Panc1 (cell line): ENCODE measurements around the gene TWF2. TPM values are rescaled to one million over a fixed set of nuclear protein-coding genes. Genes with fewer than 3 reads are reported as not detected.

Experiments used
- ATAC-seq: fragments of 200-7000 bp; cut with Tn5 transposase; 2 replicates; pipeline ENCODE4 v1.9.1; 2020; ENCODE audit warnings: mild to moderate bottlenecking, moderate library complexity
- BruUV-seq: library from RNA; stranded (reverse); fragments of 400-500 nt; replicated peaks from 2 replicates; lab custom pipeline; 2021; lab: Mats Ljungman, UMichigan
- CTCF ChIA-PET: fragments of 300-600 bp; sonication (Branson Sonifier 250); formaldehyde crosslinking; loops from one replicate; lab custom pipeline; 2022; ENCODE audit warnings: antibody characterized with exemption; lab: Charles Lee
- POLR2A ChIA-PET: fragments of 300-600 bp; sonication (Branson Sonifier 250); formaldehyde crosslinking; loops from one replicate; lab custom pipeline; 2022; ENCODE audit warnings: antibody characterized with exemption; lab: Charles Lee
- DNase-seq: peaks from one replicate; pipeline ENCODE4 v3.0.0-alpha.2; 2010; ENCODE audit warnings: low read depth, low spot score
- H3K27ac ChIP-seq: 2 replicates; pipeline ENCODE4 v1.5.1; 2011; ENCODE audit warnings: mild to moderate bottlenecking, low read length, inconsistent platforms
- H3K27me3 ChIP-seq: fragments of 200-500 bp; sonication (Bioruptor generic); 2 replicates; pipeline ENCODE4 v1.6.0; 2014; ENCODE audit warnings: low read length, inconsistent platforms; ENCODE audit not compliant: control insufficient read depth, insufficient read depth
- H3K36me3 ChIP-seq: fragments of 200-500 bp; sonication (Bioruptor generic); 2 replicates; pipeline ENCODE4 v1.5.1; 2014; ENCODE audit warnings: inconsistent platforms, mild to moderate bottlenecking, low read length, moderate library complexity; ENCODE audit not compliant: control insufficient read depth, insufficient read depth
- H3K4me1 ChIP-seq: 2 replicates; pipeline ENCODE4 v1.5.1; 2011; ENCODE audit warnings: inconsistent platforms, mild to moderate bottlenecking, low read length, moderate library complexity; ENCODE audit not compliant: control insufficient read depth, insufficient read depth
- H3K4me3 ChIP-seq, 2 experiments: 2 replicates each; pipeline ENCODE4 v1.5.1; 2011 to 2012; ENCODE audit warnings: low read depth in 2 of 2, low read length in 2 of 2, mild to moderate bottlenecking in 2 of 2, inconsistent platforms in 1 of 2, moderate library complexity in 1 of 2
- H3K9me3 ChIP-seq: fragments of 200-500 bp; sonication (Bioruptor generic); 2 replicates; pipeline ENCODE4 v1.5.1; 2014; ENCODE audit warnings: low read depth, mild to moderate bottlenecking, inconsistent platforms, low read length, moderate library complexity; ENCODE audit not compliant: control insufficient read depth, insufficient read depth
- CTCF ChIP-seq: fragments of 450-650 bp; IDR thresholded peaks from 2 replicates; pipeline ENCODE4 v1.5.1; 2017; ENCODE audit warnings: mild to moderate bottlenecking
- POLR2AphosphoS5 ChIP-seq: IDR thresholded peaks from 2 replicates; pipeline ENCODE4 v1.6.1; 2012; ENCODE audit warnings: mild to moderate bottlenecking, low read depth, low read length, moderate library complexity
- REST ChIP-seq, 2 experiments: IDR thresholded peaks; 2 replicates each; pipeline ENCODE4 v1.6.1; 2011 to 2012; ENCODE audit warnings: low read depth in 2 of 2, control low read depth in 1 of 2, low read length in 1 of 2, mild to moderate bottlenecking in 1 of 2, moderate library complexity in 1 of 2; ENCODE audit not compliant: insufficient read depth in 1 of 2
- SIN3A ChIP-seq: IDR thresholded peaks from 2 replicates; pipeline ENCODE4 v1.6.1; 2012; ENCODE audit warnings: low read depth, mild to moderate bottlenecking, low read length, moderate library complexity, borderline replicate concordance; ENCODE audit not compliant: insufficient read depth
- TCF7L2 ChIP-seq: IDR thresholded peaks from 2 replicates; pipeline ENCODE4 v1.6.1; 2011; ENCODE audit warnings: mild to moderate bottlenecking, low read depth, low read length, inconsistent platforms
- in situ Hi-C: cut with HindIII; loops from 2 replicates; pipeline ENCODE4 v1.10.0; 2016; ENCODE audit warnings: low sequenced_read_pairs, low pct_unique_long_range_greater_than_20kb
- intact Hi-C: fragments of 100-400 bp; cut with micrococcal nuclease; formaldehyde crosslinking; loops from one replicate; pipeline ENCODE4 v1.10.0; 2022; ENCODE audit not compliant: unreplicated experiment
- total RNA-seq: library from RNA; stranded (reverse); gene quantifications from one replicate; pipeline ENCODE4 v1.2.1, GENCODE V29; 2021; ENCODE audit not compliant: unreplicated experiment

TWF2 gene
- total RNA-seq, 1 experiment from 2014 or later, result 51.9 TPM

GRCh38 chr3:52195823-52196331, 43.1 kb downstream of the TWF2 start:
- Histone ChIP-seq H3K4me1 (peaks cover 14% of the 10 kb centered on the region), H3K4me3 (no peak overlapping the region), H3K27ac (no peak overlapping the region), H3K9me3 (no peaks in the 10 kb centered on the region), H3K36me3 (peaks cover 3% of the 10 kb centered on the region), H3K27me3 (no peaks in the 10 kb centered on the region)
- intact Hi-C loops (no loop called here), in situ Hi-C loops (no loop called here)
- ChIA-PET CTCF (no interaction called here), POLR2A (no interaction called here)
- BruUV-seq, result no TSS peak
- ATAC-seq (no peak), DNase-seq (no peak)
- TF ChIP-seq POLR2AphosphoS5 (no peak), SIN3A (no peak), REST (IDR thresholded peaks at IDR 0.05; ENCODE audit: insufficient read depth in 1 of 2, low read depth in 2 of 2, low read length in 1 of 2) (no peak), TCF7L2 (no peak), CTCF (no peak)

GRCh38 chr3:52195291-52195597, 43.7 kb downstream of the TWF2 start:
- intact Hi-C loops (no loop called here), in situ Hi-C loops (no loop called here)
- no peak overlapping the region for H3K4me3 ChIP-seq
- H3K36me3 ChIP-seq, result no peaks in the 10 kb centered on the region; the same call in 1 of the 2 replicates
- DNase-seq (no peak), ATAC-seq (no peak)
- no peak for TF ChIP-seq REST (IDR thresholded peaks at IDR 0.05; ENCODE audit: insufficient read depth in 1 of 2, low read depth in 2 of 2, low read length in 1 of 2)
- no peak for TF ChIP-seq TCF7L2
- TF ChIP-seq POLR2AphosphoS5, result no peak
- TF ChIP-seq CTCF, result no peak
- no peak for TF ChIP-seq SIN3A
- H3K9me3 ChIP-seq, result no peaks in the 10 kb centered on the region
- no TSS peak for BruUV-seq
- no peaks in the 10 kb centered on the region for H3K27me3 ChIP-seq
- CTCF ChIA-PET, result no interaction called here
- POLR2A ChIA-PET, result no interaction called here
- H3K27ac ChIP-seq, result no peak overlapping the region
- peaks cover 14% of the 10 kb centered on the region for H3K4me1 ChIP-seq
